GM21381 (cell line): ENCODE measurements around the gene VMO1.

Experiments used
- ATAC-seq: cut with Tn5 transposase; IDR thresholded peaks from one replicate; pipeline ENCODE4 v1.9.1; 2021; ENCODE audit warnings: mild to moderate bottlenecking, moderate library complexity; ENCODE audit not compliant: unreplicated experiment

Gene VMO1, protein sequence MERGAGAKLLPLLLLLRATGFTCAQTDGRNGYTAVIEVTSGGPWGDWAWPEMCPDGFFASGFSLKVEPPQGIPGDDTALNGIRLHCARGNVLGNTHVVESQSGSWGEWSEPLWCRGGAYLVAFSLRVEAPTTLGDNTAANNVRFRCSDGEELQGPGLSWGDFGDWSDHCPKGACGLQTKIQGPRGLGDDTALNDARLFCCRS

DNA sequence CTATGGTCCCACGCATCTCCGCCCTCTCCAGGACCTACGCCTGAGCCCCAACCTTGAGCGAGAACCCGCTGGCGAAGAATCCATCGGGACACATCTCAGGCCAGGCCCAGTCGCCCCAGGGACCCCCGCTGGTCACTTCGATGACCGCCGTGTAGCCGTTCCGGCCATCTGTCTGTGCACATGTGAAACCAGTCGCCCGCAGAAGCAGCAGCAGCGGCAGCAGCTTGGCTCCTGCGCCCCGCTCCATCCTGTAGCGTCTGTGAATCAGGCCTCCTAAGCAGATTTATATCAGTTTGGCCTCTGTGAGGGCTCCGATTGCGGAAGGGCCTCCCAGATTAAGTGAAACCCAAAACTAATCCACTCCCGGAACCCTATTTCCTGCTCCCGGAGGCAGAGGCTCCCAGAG lies at the start of gene VMO1:
Gene VMO1, minus strand, starts transcription at position 259 of the 406 bp plus-strand sequence. Its CDS starts 12 bp downstream, at position 247.
- no peak for ATAC-seq

DNA sequence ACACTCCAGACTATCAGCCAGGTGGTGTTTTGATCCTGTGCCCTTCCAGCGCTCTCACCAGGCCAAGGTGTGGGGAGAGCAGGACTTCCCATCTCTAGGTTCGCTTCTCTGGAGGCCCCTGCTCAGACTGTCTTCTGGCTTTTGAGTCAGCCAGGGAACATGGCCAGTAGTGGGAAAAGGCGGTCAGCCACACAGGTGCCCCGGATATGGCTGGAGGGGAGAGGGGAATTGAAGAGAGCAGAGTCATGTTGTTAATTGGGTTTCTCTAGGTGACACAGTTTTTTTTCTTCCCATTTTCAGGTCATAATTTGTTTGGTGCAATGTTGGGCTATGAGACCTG lies 48.5 kb upstream of the VMO1 start:
- ATAC-seq, result no peak

DNA sequence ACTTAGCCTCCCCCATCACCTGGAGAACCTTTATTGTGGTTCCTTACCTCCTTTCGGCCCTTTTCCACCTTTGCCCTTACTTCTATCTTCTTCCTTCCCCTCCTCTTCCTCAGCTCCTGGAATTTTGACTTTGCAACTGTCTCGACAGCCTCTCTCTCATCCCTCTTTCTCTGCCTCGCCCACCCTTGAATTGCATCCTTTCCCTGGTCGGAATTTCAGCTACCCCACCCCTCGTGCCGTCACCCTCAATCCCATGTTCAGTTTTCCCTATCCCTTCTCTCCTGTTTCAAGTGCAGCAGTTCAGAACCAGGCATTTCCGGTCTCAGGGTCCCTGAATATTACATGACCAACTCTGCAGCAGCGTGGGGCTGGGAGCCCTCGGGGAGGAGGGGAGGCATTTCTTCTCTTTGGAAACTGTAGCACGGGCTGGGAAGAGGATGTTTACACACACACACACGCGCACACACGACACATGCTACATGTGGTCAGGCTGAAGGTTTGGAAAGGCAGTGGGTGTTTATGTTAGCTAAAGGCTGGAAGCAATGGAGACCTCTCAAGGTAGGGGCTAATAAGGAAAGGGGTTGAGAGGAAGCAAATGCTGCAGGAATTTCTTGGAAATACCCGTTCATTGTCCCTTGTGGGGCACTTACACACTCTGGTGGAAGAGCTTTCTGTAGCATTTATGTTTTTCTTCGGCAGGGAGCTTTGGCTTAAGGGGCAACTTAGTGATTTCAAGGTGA lies 47.9 kb upstream of the VMO1 start:
- ATAC-seq, result no peak

DNA sequence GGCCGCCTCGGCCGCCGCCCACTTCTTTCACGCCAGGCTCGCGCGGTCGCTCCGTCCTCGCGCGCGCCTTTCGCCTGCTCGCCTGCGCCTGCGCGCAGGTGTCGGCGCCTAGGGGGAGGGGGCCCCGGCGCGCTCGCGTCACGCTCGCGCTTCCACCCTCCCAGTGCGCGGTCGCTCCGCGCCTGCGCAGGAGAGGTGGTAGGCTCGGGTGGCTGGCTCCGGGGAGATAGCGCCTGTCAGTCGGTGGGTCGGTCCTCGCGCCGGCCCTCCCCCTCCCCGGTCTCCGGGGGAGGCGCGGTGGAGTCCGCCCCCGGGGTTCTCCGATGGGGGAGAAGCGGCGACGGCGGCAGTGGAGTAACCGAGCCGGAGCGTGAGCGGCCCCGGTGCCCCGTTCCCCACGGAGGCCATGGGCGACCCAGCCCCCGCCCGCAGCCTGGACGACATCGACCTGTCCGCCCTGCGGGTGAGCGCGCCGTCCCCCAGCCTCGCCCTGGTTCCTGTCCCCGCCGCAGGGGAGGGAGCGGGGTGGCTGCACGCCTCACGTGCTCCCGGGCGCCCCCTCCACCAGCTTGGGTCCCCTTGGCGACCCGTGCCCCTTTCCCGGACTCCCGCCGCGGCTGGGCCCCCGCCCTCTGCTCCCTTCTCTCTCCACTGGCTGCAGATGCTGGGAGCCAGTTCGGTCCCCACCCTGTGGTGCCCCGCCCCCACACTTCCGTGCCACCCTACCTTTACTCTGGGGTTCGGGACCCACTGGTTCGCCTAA lies 47.2 kb upstream of the VMO1 start, which contains the start of gene MINK1:
Gene MINK1, plus strand, starts transcription at position 163 of the 763 bp plus-strand sequence. Its CDS starts 244 bp downstream, at position 407.
- ATAC-seq, result peak; percentile 88

DNA sequence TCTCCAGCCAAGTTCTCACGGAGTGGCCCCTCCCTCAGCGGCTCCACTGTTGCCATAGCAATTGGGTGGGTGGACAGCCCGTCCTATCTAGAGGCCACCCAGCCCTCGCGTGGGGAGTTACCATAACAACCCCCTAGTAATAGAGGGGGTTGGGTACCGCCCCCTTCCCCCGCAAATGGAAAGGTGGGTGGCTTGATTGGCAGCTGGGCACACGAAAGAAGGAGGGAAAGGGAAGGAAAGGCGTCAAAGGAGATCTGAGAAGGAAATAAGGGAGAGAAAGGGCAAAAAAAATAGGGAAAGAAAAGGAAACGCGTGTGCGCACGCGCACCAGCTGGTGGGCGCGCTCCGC lies 46.6 kb upstream of the VMO1 start:
- ATAC-seq, result peak; percentile 13

DNA sequence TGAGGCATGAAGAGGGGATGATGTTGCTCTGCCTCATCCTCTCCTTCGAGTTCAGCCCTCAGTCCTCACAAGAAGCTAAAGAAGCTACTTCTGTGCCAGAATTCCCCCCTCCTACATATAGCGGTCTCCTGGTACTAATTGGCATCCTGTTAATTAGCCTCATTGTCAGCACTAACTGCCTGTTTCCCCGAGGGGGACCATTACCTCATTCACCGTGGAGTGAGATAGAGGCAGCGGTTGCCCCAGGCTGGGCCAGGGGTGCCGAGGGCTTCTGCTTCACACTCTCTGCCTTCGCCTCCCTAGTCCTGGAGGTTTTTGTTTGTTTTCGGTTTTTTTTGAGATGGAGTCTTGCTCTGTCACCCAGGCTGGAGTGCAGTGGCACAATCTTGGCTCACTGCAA lies 41.2 kb upstream of the VMO1 start:
- no peak for ATAC-seq

DNA sequence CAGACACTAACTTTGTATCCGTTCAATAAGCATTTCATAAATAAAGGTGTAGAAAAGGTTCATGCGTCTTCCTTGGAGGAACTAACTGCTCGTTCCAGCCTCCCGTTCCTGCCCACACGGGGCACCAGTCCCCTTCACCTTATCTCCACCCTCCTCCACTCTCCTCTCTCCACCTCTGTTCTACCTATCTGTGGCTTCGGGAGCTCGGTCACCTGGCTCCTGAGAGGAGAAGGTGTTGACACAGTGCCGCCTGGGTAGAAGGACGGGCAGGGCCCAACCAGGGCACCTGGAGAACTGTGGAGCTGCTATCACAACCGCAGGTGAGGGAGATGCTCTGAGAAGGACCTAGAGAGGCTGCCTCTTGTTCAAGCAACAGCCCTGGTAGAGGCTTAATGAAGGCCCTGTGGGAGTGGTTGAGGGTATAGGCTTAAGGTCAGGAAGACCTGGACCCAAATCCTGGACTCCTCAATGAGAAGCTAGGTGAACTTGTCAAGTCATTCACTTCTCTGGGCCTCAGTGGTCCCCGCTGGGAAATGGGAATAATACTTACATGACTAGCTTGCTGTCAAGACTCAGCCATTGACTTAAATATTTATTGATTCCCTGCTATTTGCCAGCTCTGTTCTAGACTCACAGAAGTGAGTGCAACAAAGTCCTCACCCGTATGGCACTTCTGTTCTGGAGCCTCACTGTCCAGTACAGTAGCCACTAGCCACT lies 37.4 kb upstream of the VMO1 start:
- ATAC-seq, result no peak

DNA sequence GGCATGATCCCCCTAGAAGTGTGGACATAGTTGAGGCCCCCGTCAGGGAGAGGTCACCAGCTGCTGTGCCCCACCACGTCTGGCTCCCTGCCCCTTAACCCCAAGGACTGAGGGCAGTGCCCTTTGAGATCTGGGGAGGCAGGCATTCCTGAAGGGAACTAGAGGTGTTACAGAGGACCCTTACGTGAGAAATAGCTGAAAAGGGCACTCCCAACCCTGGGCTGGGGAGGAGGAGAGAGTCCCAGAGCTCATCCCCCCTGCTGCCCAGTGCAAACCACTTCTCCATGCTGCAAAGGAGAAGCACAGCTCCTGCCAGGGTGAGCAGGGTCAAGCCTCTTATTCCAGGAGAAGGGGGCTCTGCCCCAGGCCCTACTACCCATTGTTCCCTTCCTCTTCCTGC lies 36.7 kb upstream of the VMO1 start:
- ATAC-seq, result no peak

DNA sequence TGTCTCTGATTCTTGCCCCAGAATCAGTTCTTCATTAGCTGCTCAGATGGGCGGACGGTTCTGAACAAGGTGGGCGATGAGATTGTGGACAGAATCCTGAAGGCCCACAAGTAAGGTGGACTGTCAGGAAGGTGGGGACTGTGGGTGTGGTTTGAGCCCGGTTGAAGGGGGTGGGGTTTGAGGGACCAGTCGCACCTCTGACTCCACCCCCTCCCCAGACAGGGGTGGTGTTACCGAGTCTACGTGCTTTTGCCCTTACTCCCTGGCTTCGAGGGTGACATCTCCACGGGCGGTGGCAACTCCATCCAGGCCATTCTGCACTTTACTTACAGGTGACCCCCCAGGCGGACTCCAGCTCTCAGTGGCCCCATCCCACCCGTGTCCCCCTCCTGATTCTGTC lies 32.1 kb upstream of the VMO1 start:
- ATAC-seq, result no peak

DNA sequence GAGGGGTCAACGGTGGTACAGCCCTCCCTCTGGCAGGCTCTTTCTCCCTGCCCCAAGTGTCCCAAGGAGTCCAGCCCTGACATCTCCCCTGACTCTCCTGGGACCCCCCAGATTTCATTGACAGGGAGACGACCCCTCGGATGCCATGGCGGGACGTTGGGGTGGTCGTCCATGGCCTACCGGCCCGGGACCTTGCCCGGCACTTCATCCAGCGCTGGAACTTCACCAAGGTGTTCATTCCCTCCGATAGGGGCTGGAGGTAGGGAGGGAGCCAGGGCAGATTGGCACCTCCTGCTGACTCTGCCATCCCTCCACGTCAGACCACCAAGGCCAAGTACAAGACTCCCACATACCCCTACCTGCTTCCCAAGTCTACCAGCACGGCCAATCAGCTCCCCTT lies 30.7 kb upstream of the VMO1 start:
- ATAC-seq, result no peak

DNA sequence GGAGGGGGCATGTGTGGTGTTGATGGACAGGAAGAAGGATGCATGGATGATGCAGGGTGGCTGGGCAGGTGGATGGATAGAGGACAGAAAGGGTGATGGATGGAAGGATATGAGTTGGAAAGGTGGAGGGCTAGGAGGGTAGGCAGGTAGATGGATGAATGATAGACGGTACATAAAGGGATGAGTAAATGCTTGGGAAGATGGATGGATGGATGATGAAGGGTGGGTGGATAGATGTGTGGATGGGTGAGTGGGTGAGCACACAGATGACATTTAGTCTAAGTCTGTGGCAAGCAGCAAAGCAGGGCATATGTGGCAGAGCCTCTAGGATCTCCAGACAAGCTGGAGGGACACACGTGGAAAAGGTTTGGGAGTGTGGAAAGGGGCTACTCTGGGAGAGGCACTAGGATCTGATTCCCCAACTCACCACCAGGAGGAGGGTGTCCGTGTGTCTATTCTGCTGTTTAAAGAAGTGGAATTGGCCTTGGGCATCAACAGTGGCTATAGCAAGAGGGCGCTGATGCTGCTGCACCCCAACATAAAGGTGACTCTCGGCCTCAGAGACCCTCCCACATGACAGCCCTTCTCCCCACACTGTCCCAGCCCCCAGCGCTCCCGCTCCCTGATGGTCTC lies 29.0 kb upstream of the VMO1 start:
- ATAC-seq, result no peak

DNA sequence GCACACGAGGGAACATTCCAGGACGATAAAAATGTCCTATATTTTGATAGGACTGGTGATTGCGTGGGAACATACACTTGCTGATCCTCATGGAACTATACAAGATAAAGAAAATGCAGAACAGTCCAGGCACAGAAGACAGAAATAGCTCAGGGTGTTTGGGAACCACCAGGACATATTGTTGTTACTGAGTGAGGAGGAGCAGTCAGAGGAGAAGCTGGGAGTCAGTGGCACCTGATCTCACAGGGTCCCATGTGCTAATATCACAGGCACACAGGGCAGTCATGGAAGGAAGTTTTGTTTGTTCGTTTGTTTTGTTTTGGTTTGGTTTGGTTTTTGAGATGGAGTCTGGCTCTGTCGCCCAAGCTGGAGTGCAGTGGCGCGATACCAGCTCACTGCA lies 26.5 kb upstream of the VMO1 start:
- ATAC-seq, result no peak

DNA sequence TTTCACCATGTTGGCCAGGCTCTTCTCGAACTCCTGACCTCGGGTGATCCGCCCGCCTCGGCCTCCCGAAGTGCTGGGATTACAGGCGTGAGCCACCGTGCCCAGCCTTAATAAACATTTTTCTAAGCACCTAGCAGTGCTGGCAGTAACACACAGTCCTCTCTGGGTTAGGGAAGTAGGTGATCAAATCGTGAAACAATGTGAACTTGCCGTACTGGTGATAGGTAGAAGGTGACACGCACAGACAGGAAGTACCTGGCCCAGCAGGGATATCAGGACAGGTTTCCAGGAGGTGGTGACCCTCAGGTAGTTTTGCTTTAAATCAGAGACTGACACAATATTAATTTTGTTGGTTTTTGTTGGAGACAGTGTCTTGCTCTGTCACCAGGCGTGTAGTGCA lies 25.3 kb upstream of the VMO1 start:
- ATAC-seq, result no peak

DNA sequence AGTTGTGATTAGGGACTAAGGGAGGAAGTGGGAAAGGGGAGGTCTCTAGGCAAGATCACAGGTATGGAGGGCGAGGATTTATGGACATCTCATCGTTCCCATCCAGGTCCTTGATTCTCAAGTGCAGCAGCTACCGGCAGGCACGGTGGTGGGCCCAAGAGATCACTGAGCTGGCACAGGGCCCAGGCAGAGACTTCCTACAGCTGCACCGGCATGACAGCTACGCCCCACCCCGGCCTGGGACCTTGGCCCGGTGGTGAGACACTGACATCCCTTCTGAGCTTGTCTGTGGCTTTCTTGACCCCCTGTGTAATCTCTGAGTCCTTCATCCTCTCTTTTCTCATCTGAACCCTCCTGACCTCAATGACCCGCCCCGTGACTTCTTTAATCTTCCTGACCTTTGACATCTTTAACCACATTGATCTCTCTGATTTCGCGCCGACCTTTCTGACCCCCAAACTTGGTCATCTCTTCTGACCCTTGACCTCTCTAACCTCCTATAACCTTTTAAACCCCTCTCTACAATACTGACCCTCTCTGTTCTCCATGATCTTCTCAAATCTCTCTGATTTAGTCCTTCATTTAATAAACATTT lies 24.6 kb upstream of the VMO1 start:
- no peak for ATAC-seq

DNA sequence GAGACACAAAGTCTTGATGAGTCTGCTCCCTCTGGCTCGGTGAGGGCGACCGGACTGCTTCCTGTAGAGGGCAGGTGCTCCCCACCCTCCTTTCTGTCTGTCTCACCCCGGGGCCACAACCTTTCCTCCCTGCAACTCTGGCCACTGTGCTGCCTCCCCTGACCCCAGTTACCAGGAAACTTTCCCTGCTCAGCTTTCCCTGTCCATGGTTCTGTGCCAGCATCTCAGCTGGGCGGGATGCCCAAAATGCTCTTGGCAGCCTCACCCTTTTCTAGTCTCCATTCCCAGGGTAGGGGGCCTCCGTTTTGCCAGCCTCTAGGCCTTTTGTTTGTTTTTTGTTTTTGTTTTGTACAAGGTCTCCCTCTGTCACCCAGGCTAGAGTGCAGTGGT lies 22.2 kb upstream of the VMO1 start:
- no peak for ATAC-seq

DNA sequence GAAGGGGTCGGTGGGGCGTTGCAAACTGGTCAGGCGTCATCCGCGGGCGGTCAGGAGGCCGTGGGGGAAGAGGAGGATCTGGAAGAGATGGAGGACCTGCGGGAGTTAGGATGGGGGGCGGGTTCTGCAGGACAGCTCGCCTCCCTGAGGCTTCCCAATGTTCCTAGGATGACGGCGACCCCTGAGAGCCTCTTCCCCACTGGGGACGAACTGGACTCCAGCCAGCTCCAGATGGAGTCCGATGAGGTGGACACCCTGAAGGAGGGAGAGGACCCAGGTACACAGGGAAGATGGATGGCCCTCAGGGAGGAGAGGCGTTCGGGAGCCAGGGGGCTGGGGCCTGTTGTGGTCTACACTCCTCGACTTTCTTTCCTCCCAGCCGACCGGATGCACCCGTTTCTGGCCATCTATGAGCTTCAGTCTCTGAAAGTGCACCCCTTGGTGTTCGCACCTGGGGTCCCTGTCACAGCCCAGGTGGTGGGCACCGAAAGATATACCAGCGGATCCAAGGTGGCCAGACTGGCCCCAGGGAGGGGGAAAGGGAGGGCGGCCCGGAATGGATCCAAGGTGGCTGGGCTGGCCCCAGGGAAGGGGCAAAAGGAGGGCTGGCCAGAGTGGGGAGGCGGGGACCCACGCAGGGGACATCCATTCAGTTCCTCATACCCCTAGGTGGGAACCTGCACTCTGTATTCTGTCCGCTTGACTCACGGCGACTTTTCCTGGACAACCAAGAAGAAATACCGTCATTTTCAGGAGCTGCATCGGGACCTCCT lies 21.6 kb upstream of the VMO1 start:
- ATAC-seq, result no peak

DNA sequence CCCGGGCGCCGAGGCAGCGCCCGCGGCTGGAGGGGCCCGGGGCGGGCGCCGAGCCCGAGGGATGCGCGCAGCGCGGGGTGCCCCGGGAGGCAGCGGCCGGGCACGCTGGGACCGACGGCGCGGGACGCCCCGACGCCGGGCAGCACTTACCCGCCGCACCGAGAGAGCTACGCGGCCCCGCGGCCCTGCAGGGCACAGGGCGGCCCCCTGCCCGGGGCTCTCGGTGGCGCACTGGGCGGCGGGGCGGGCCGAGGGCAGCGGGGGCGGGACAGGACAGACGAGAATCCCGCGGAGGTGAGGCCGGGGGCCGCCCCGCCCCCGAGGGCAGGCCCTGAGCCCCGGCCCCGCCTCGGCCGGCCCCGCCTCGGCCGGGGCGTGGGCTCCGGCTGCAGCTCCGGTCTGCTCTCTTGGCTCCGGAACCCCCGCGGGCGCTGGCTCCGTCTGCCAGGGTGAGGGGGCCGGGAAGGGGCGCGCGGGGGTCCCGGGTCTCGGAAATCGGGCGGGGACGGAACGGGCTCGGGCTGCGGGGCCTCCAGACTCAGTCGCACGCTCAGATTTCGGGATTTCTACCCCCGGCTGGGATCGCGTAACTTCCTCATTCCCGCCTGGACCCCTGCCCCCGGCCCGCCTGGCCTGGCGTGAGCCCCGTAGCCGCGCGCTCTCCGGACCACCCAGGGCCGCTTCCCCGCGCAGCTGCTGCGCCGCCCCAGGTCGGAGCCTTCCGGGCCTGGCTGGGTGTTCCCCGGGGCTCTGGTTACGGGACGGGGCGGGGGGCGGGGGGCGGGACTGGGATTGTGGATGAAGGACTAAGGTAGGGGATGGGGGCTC lies 20.8 kb upstream of the VMO1 start, which contains the start of gene PLD2:
Gene PLD2, plus strand, starts transcription at position 376 of the 828 bp plus-strand sequence. CDS start 621 bp downstream, outside the sequence.
- ATAC-seq, result peak; percentile 91

DNA sequence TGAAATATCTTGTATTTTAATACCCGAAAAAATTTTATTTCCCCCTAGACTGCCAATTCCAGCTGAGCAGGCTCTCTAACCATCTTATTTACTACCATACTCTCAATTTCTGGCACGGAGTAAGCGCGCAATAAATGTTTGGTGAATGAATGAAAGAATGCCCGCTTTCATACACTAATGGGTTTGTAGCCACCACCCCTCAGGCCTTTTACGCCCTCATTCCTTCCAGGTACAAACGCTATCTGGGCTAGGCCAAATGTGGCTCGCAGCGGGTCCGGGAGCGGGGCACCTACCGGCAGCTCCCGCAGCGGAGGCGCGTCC lies 20.3 kb upstream of the VMO1 start:
- no peak for ATAC-seq

DNA sequence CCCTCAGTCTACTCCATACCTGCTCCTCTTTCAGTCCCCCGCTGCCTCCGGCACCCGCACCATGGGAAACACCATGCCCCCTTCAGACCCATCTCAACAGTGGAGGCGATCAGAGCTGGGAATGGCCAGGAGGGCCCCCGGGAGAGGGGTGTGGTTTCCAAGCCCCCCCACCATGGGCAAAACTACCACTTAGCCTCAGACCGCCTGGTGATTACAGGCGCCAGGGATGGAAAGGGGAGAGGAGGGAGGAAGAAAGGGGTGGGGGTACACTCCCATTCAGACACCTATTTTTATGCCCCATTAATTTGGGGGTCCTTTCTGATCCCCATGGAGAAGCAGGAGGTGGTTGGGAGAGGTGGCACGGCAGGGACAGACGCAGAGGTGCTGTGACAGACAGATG lies 16.1 kb upstream of the VMO1 start, which contains the start of gene C17orf114:
Gene C17orf114, minus strand, starts transcription at position 101 of the 400 bp plus-strand sequence.
- no peak for ATAC-seq
